ENCODE results near the gene ISG15.
"Not testable (repeated sequence)": the region's sequence is repeated elsewhere in the genome, so short reads cannot be mapped to it uniquely, and the experiment has no call there.

The ISG15 gene

GRCh38 chr1:991895-992294, 21.4 kb upstream of the ISG15 start:
- Histone ChIP-seq H2BK12ac (ENCODE audit: low read length) (no peak overlapping the region), H3K14ac (ENCODE audit: low read length) (no peak overlapping the region), H3K4ac (ENCODE audit: low read depth, low read length) (no peak overlapping the region), H3K27me3 (ENCODE audit: insufficient read depth, low read length) (peaks cover 6% of the 10 kb centered on the region), H3K9me3 (ENCODE audit: insufficient read depth, low read depth, low read length) (peaks cover 11% of the 10 kb centered on the region), H4K8ac (ENCODE audit: low read depth, low read length) (no peak overlapping the region), H3K27ac (ENCODE audit: low read depth, low read length) (no peak overlapping the region), H4K12ac (ENCODE audit: low read depth, low read length) (no peak overlapping the region), H3K18ac (ENCODE audit: low read length) (no peak overlapping the region), H3K79me1 (ENCODE audit: low read length) (peaks cover 1% of the 10 kb centered on the region), H3K4me2 (ENCODE audit: low read length) (no peak overlapping the region), H2AK5ac (ENCODE audit: low read length) (no peak overlapping the region), H3K36me3 (ENCODE audit: control insufficient read depth in 1 of 2, insufficient read depth in 2 of 2, low read length in 2 of 2) (no peaks in the 10 kb centered on the region), H3K9ac (ENCODE audit: low read length) (no peak overlapping the region), H3K4me3 (ENCODE audit: low read depth, low read length) (no peak overlapping the region), H3K23ac (ENCODE audit: low read length) (no peak overlapping the region), H2BK5ac (ENCODE audit: low read depth, low read length, poor library complexity) (no peak overlapping the region), H2AFZ (ENCODE audit: insufficient read depth, low read length, poor library complexity) (no peak overlapping the region), H4K91ac (ENCODE audit: low read depth, low read length) (no peak overlapping the region), H3K79me2 (ENCODE audit: control insufficient read depth, insufficient read depth, low read length, poor library complexity) (no peaks in the 10 kb centered on the region), H2BK120ac (ENCODE audit: insufficient read depth, low read length, poor library complexity) (no peak overlapping the region), H3K4me1 (ENCODE audit: control insufficient read depth in 1 of 2, insufficient read depth in 2 of 2, low read length in 2 of 2) (peaks cover 0 to 2% of the 10 kb centered on the region in 2 experiments)
- no CpG with 5 or more reads among the region's 10 CpGs for WGBS (ENCODE audit: extremely low coverage, insufficient coverage, insufficient read length)
- DNase-seq, result no peak

GRCh38 chr1:992362-992761, 20.9 kb upstream of the ISG15 start:
- DNase-seq, result no peak
- H3K4ac ChIP-seq (ENCODE audit: low read depth, low read length), result no peak overlapping the region
- H2AK5ac ChIP-seq (ENCODE audit: low read length), result no peak overlapping the region
- H4K8ac ChIP-seq (ENCODE audit: low read depth, low read length), result no peak overlapping the region
- H4K12ac ChIP-seq (ENCODE audit: low read depth, low read length), result no peak overlapping the region
- no peak overlapping the region for H3K4me2 ChIP-seq (ENCODE audit: low read length)
- H3K23ac ChIP-seq (ENCODE audit: low read length), result no peak overlapping the region
- no peak overlapping the region for H3K14ac ChIP-seq (ENCODE audit: low read length)
- no peak overlapping the region for H3K18ac ChIP-seq (ENCODE audit: low read length)
- H2AFZ ChIP-seq (ENCODE audit: insufficient read depth, low read length, poor library complexity), result no peak overlapping the region
- H3K4me1 ChIP-seq (ENCODE audit: control insufficient read depth in 1 of 2, insufficient read depth in 2 of 2, low read length in 2 of 2), result peaks cover 0 to 2% of the 10 kb centered on the region in 2 experiments
- peaks cover 7% of the 10 kb centered on the region for H3K27me3 ChIP-seq (ENCODE audit: insufficient read depth, low read length)
- no peaks in the 10 kb centered on the region for H3K36me3 ChIP-seq (ENCODE audit: control insufficient read depth in 1 of 2, insufficient read depth in 2 of 2, low read length in 2 of 2)
- no peak overlapping the region for H2BK120ac ChIP-seq (ENCODE audit: insufficient read depth, low read length, poor library complexity)
- no peak overlapping the region for H2BK12ac ChIP-seq (ENCODE audit: low read length)
- peaks cover 1% of the 10 kb centered on the region for H3K79me1 ChIP-seq (ENCODE audit: low read length)
- no peak overlapping the region for H2BK5ac ChIP-seq (ENCODE audit: low read depth, low read length, poor library complexity)
- no peaks in the 10 kb centered on the region for H3K79me2 ChIP-seq (ENCODE audit: control insufficient read depth, insufficient read depth, low read length, poor library complexity)
- no CpG with 5 or more reads among the region's 7 CpGs for WGBS (ENCODE audit: extremely low coverage, insufficient coverage, insufficient read length)
- no peak overlapping the region for H3K9ac ChIP-seq (ENCODE audit: low read length)
- no peak overlapping the region for H3K4me3 ChIP-seq (ENCODE audit: low read depth, low read length)
- H3K27ac ChIP-seq (ENCODE audit: low read depth, low read length), result no peak overlapping the region
- no peak overlapping the region for H4K91ac ChIP-seq (ENCODE audit: low read depth, low read length)
- peaks cover 13% of the 10 kb centered on the region for H3K9me3 ChIP-seq (ENCODE audit: insufficient read depth, low read depth, low read length)

DNA sequence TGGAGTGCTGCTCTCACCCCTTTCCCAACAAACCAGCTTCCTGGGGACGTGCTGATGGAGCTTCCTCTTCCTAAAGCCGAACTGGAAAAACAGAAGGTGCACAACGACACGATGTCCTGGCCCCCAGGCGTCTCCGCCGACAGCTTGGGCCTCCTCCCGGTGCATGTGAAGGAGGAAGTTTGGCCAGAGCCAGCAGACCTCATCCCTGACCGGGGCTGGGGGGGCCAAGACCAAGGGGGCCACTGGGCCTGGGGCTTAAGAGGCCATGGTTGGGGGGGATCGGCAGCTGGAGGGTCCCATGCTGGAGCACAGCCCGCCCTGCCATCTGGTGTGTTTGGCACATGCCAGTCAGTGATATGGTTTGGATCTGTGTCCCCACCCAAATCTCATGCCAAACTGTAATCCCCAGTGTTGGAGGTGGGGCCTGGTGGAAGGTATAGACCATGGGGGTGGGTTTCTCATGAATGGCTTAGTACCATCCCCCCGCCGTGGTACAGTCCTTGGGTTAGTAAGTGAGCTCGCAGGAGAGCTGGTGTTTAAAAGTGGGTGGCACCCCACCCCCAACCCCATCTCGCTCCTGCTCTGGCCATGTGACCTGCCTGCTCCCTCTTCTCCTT, 19.8 kb upstream of the ISG15 start:
- Histone ChIP-seq H2AK5ac (ENCODE audit: low read length) (no peak overlapping the region), H3K79me1 (ENCODE audit: low read length) (peaks cover 1% of the 10 kb centered on the region), H3K23ac (ENCODE audit: low read length) (no peak overlapping the region), H3K18ac (ENCODE audit: low read length) (no peak overlapping the region), H3K9me3 (ENCODE audit: insufficient read depth, low read depth, low read length) (peaks cover 13% of the 10 kb centered on the region), H3K4me3 (ENCODE audit: low read depth, low read length) (no peak overlapping the region), H3K36me3 (ENCODE audit: control insufficient read depth in 1 of 2, insufficient read depth in 2 of 2, low read length in 2 of 2) (peaks cover 0 to 2% of the 10 kb centered on the region in 2 experiments), H3K4ac (ENCODE audit: low read depth, low read length) (no peak overlapping the region), H3K14ac (ENCODE audit: low read length) (no peak overlapping the region), H2AFZ (ENCODE audit: insufficient read depth, low read length, poor library complexity) (no peak overlapping the region), H4K8ac (ENCODE audit: low read depth, low read length) (no peak overlapping the region), H3K79me2 (ENCODE audit: control insufficient read depth, insufficient read depth, low read length, poor library complexity) (no peaks in the 10 kb centered on the region), H3K4me1 (ENCODE audit: control insufficient read depth in 1 of 2, insufficient read depth in 2 of 2, low read length in 2 of 2) (peaks cover under 1 to 9% of the 10 kb centered on the region in 2 experiments), H3K27ac (ENCODE audit: low read depth, low read length) (no peak overlapping the region), H2BK120ac (ENCODE audit: insufficient read depth, low read length, poor library complexity) (no peak overlapping the region), H3K9ac (ENCODE audit: low read length) (no peak overlapping the region), H4K12ac (ENCODE audit: low read depth, low read length) (no peak overlapping the region), H2BK12ac (ENCODE audit: low read length) (no peak overlapping the region), H3K4me2 (ENCODE audit: low read length) (no peak overlapping the region), H4K91ac (ENCODE audit: low read depth, low read length) (no peak overlapping the region), H2BK5ac (ENCODE audit: low read depth, low read length, poor library complexity) (no peak overlapping the region), H3K27me3 (ENCODE audit: insufficient read depth, low read length) (peaks cover 19% of the 10 kb centered on the region)
- WGBS (ENCODE audit: extremely low coverage, insufficient coverage, insufficient read length), result no CpG with 5 or more reads among the region's 15 CpGs
- DNase-seq, result no peak

- not testable (repeated sequence) for H3K18ac ChIP-seq (ENCODE audit: low read length); H2BK5ac ChIP-seq (ENCODE audit: low read depth, low read length, poor library complexity); H3K4me3 ChIP-seq (ENCODE audit: low read depth, low read length); H2BK120ac ChIP-seq (ENCODE audit: insufficient read depth, low read length, poor library complexity); H3K9ac ChIP-seq (ENCODE audit: low read length); H3K79me2 ChIP-seq (ENCODE audit: control insufficient read depth, insufficient read depth, low read length, poor library complexity); DNase-seq; H2AK5ac ChIP-seq (ENCODE audit: low read length); H4K91ac ChIP-seq (ENCODE audit: low read depth, low read length); H3K14ac ChIP-seq (ENCODE audit: low read length); H3K4me2 ChIP-seq (ENCODE audit: low read length); H3K36me3 ChIP-seq (ENCODE audit: control insufficient read depth in 1 of 2, insufficient read depth in 2 of 2, low read length in 2 of 2); H3K27ac ChIP-seq (ENCODE audit: low read depth, low read length); H4K8ac ChIP-seq (ENCODE audit: low read depth, low read length); H4K12ac ChIP-seq (ENCODE audit: low read depth, low read length); H3K23ac ChIP-seq (ENCODE audit: low read length); H2AFZ ChIP-seq (ENCODE audit: insufficient read depth, low read length, poor library complexity); H3K79me1 ChIP-seq (ENCODE audit: low read length); H3K4me1 ChIP-seq (ENCODE audit: control insufficient read depth in 1 of 2, insufficient read depth in 2 of 2, low read length in 2 of 2); H2BK12ac ChIP-seq (ENCODE audit: low read length); H3K4ac ChIP-seq (ENCODE audit: low read depth, low read length)
- H3K27me3 ChIP-seq (ENCODE audit: insufficient read depth, low read length), result peaks cover 29% of the 10 kb centered on the region
- peaks cover 13% of the 10 kb centered on the region for H3K9me3 ChIP-seq (ENCODE audit: insufficient read depth, low read depth, low read length)
- no CpG with 5 or more reads among the region's 6 CpGs for WGBS (ENCODE audit: extremely low coverage, insufficient coverage, insufficient read length)
Measured at GRCh38 chr1:994546-994945, 18.8 kb upstream of the ISG15 start.
